Left renal pelvis (tissue), 4 donors: ENCODE measurements around the gene MEGF6. TPM values are rescaled to one million over a fixed set of nuclear protein-coding genes. Genes with fewer than 3 reads are reported as not detected.
A peak's percentile ranks its signal among the peaks of the same experiment; 100 is the strongest.

Experiments
- DNase-seq, 4 donors: peaks; one replicate each; pipeline ENCODE4 v3.0.0-alpha.2; 2013; ENCODE audit warnings: low read depth in 4 of 4, low spot score in 3 of 4
- polyA plus RNA-seq, 4 donors: library from polyadenylated mRNA; unstranded; fragments of 120-200 nt; gene quantifications; one replicate each; pipeline ENCODE4 v1.2.1, GENCODE V29; 2013; ENCODE audit not compliant: insufficient read length in 4 of 4

The MEGF6 gene
- polyA plus RNA-seq, 4 donors: 8.1 to 26.3 (median 14.0) TPM

DNA sequence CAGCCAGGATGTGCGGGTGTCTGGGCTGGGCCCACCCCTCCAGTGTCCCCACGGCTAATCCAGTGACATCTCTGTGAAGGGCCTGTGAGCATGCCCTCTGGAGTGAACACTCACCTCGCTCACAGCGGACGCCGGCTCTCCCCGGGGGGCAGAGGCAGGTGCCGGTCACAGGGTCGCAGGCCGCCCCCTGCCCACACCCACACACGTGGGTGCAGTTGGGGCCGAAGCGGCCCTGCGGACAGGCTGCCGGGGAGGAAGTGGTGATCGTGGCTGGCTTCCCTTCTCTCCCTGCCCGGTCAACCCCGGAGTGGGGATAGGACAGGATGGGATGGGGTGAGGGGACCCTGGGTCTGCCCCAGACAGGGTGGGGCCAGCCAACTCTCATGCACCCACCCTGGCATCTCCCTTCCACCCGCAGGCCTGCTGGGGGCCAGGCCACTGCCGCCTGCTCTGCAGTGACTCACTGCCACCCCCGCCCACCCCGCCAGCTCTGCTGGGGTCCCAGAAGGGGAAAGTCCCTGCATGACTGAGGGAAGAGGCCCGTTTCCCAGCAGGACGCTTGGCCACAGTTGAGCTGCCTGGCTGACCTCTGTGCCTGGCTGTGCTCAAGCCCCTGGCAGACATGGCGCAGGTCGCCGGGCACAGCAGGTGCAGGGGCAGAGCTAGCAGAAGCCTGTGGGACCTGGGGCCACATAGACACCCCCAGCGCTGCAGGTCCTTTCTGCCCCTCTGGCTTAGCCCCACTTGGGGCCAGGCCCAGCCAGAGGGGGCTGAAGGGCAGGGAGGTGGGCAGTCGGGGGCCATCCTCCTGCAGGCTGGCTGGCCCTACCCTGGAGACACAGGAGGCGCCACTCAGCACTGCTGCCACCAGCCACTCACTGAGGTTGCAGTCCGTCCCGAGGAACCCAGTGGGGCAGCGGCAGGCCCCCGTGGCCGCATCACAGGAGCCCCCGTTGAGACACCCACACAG is 115.2 kb downstream of the MEGF6 start:
- DNase-seq: no peak

DNA sequence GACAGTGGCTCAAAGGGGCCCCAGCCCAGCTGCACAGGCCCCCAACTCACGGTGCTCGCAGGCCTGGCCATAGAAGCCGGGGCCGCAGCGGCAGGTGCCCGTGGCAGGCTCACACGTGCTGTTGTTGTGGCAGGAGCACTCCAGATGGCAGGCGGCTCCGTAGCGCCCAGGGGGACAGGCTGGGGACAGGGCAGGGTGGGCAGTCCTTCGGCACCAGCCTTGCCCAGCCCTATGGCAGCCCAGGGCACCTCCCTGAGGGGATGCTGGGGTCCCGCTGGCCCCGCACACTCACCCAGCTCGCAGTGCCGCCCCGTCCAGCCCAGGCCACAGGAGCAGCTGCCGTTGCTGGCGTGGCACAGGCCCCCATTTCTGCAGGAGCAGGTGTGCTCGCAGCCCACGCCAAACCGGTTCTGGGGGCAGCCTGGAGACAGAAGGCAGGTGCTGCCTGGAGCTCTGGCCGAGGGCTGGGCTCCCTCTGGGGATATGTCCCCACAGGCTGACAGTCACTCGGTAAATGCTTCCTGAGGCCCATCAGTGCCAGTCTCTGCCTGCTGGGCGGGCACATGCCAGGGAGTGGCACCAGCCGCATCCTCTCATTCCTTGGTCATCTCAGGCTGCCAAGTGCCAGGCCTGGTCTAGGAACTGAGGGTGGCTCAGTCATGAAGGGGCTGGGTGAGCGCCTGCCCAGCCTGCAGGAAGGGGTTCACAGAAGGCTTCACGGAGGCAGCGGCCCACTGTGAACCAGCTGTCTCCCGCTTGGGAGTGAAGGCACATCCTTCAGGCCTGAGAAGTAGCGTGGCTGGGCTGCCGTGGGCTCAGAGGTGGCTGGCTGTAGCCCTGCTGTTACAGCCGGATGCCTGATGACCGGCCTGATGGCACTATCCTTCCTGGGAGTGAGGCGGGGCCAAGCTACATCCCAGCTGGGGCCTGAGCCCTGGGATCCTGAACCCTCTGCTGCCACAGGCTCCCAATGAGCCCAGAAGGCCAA is 116.7 kb downstream of the MEGF6 start:
- no peak for DNase-seq

GRCh38 chr1:3492545-3493246 is 118.6 kb downstream of the MEGF6 start:
- DNase-seq: no peak

DNA sequence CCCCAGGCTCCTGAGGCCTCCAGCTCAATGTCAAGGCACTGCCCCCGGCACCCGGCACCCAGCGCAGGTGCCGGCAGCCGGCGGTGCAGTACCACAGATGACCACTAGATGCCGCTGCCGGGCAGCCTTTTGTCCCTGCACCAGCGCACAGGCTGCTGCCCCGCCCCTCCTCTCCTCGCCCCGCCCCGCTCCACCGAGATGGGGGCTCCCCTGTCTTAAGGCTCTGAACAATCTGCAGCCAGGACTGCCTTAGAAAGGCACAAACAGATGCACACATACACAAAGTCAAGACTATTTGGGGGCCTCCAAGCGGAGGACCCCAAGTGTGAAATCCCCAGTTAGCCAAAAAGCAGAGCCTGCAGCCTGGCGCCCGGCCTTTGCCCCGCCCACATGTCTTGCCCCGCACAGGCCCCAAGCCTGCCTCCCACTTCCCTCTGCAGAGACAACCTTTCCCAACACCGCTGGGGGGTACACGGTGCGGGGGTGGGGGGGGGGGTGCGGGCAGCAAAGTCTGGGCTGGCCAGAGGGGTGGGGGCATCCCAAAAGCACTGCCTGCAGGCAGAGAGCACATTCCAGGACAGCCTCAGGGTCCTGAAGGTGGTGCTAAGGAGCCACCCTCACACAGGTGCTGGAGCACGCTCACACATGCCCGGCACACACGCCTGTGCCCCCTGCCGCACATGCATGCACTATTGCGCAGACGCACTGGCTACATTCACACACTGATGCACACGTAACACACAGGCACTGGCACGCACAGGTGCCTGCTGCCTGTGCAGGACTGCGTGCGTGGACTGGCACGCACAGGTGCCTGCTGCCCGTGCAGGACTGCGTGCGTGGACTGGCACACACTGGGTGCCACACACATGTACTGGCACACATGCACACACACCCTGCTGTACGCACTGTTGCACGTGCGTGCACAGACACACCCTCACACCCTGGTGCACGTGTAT is 119.7 kb downstream of the MEGF6 start:
- DNase-seq: peak in 1 of 4 donors; percentile 27

DNA sequence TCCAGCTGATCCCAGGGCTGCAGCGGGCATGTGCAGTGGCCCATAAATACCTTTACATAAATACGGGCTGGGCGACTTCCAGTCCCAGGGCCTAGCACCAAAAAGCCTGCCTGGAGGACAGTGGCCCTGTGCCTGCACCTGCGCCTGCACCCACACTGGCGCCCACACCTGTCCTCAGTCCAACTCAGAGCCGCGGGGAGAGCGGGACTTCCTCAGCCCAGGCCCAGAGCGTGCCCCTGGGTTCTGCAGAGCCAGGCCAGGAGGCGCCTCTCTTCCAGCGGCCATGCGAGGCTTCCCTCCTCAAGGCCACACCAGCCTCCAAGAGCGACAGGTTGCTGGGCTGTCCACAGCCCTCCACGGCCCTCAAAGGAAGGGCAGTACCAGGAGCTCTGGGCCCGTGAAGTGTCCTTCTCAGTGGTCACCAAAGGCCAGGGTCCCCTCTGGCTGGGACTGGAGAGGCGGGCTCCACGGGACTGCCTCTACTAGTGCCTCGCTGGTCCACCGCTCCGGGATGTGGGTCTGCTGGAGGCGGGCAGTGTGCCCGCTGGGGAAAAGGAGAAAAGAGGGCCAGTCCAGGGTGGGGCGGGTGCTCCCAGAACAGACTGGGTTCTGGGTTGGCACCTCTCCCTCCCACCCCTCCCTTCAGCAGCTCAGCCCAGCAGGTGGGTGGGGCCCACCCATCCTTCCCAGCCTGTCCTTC is 121.1 kb downstream of the MEGF6 start:
- no peak for DNase-seq

- DNase-seq: no peak
These were observed 122.9 kb downstream of the MEGF6 start for GRCh38 chr1:3488432-3488831.

DNA sequence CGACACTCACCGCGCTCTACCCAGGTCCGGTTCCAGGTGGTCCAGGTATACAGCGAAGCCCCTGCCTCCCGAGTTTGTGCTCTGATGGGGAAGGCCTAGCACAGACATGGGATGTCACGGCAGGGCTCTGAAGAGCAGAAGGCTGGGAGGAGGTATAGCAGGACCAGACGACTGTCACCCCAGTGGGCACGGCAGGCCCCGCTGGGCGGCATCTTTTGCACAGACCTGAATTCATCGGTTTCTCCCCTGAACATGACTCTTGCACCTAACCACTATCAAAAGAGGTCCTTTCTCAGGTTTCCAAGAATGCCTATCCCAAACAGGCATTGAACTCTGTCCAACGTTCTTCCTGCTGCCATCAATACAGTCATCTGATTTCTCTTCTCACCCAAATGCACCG is 126.3 kb downstream of the MEGF6 start:
- DNase-seq: no peak

DNA sequence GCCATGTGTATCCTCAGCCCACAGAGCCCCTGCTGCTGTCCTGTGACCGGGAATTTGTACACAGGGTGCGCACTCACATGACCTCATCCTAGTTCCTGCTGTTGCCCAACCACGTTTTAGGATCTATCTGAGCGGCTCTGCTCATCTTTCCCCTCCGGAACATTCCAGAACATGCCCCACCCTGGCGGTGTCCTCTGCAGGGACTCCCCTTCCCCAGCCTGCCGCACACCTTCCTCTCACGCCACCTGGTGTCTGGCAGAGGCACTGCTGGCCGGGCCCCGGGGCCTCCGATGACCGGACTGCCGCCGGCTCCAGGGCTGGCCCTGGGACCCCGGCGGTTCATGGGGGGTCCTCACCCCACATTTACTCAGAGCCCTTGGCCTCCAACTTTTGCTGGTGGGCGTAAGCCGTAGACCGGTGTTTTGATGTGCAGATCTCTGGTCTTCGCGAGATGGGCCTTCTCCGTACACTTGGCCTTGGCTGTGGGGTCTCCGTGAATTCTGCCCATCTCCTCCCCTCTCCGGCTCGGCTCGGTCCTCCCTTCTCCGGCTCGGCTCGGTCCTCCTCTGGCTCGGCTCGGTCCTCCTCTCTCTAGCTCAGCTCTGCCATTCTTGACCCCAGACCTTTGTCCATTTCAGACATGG is 127.4 kb downstream of the MEGF6 start:
- no peak for DNase-seq

GRCh38 chr1:3483380-3483779 is 127.9 kb downstream of the MEGF6 start:
- DNase-seq: no peak

GRCh38 chr1:3482378-3482849 is 128.9 kb downstream of the MEGF6 start:
- DNase-seq: no peak

- DNase-seq: no peak
These were observed 129.4 kb downstream of the MEGF6 start for GRCh38 chr1:3481836-3482375.

DNA sequence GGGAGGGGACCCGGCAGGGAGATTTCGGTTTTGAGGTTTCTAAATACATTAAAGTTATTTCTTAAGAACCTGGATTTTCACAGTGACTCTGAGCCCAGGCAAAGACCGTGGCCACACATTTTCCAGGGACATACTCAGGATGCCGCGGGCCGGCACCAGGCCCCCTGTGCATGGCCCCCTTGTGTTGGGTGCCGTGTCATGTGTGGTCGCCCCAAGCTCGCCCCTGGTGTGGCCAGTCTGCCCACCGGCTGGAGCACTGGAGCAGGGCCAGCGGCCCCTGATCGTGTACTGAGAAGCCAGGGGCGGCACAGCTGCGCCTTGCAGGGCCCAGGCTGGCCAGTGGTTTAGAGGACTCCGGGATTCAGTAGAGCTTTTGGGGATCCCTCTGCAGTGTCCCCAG is 130.3 kb downstream of the MEGF6 start:
- DNase-seq: no peak

GRCh38 chr1:3480369-3480719 is 131.0 kb downstream of the MEGF6 start:
- no peak for DNase-seq

DNA sequence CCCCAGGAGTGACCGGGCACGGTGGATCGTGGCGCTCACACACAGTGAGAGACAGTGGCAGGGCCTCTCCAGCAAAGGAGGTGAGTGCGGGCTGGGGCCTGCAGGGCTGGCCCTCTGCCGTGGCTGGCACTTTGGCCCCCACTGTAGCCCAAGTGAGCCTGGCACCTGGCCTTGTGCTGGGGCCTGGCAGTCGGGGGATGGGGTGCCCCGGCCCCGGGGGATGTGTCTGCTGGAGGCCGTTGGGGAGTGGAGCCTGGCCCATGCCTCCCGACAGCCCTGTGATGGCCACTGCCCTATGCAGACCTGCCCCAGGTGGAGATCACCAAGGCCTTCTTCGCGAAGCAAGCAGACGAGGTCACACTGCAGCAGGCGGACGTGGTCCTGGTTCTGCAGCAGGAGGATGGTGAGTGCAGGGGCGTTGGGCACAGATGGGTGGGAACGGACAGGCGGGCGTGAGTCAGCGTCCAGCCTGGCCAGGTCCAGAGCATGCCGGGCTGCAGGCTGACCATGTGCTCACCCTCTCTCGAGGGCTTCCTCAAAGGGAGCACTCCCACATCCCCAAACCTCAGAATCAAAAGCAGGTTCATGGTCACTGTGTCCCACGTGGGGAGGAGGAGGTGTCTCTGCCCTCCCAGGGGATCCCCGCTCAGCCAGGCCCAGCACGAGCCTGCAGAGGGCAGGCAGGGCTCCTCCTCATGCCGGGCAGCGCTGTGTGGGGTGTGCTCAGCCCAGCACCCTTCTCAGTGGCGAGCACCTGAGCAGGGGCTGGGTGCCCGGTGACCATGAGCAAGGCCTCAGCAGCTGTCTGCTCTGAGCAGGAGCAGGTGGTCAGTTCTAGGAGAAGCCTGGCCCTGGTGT is 131.6 kb downstream of the MEGF6 start:
- DNase-seq: no peak

GRCh38 chr1:3478187-3478586 is 133.1 kb downstream of the MEGF6 start:
- no peak for DNase-seq

DNA sequence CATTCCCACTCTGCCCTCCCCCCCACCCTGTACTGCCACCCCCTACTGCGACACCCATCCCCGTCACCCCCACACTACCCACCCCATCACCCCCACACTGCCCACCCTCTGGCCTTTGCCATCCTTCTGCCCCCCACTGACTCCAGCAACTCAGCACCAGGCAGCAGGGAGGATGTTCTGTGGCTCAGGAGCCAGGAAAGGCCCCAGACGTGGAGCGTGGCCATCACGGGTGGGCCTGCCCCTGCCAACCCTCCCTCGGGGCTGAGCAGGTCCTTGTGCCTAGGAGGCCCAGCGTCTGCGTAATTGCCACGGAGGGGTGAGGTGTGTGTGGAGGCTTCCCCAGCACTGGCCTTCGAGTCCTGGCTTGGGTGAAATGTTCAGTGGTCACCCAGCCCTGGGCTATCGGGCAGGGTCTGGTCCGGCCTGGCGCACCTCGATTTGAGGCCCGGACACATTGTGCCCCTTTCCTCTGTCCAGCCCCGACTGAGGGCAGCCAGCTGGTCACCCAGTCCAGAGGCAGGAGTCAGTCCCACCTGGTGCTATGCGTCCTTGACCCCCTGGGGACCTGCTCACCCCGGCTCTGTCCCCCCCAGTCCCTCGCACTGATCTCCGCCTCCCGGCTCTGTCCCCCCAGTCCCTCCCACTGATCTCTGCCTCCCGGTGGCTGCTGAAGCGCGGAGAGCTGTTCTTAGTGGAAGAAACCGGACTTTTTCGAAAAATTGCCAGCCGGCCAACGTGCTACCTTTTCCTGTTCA is 133.9 kb downstream of the MEGF6 start:
- DNase-seq: no peak
